K562 (cell line): ENCODE data around the gene TCF20.

Experiments used
- FIP1L1 ChIP-seq: fragments of 200-400 bp; formaldehyde crosslinking; IDR thresholded peaks from 2 replicates; pipeline ENCODE4 v1.6.1; 2018; ENCODE audit warnings: mild to moderate bottlenecking, low read depth, low read length; ENCODE audit not compliant: poor library complexity, severe bottlenecking
- FOXO4 ChIP-seq: fragments of 450-650 bp; formaldehyde crosslinking; IDR thresholded peaks from 2 replicates; pipeline ENCODE4 v1.4.0; 2020; ENCODE audit warnings: mild to moderate bottlenecking, moderate library complexity
- GATAD2A ChIP-seq: fragments of 450-650 bp; IDR thresholded peaks from 2 replicates; pipeline ENCODE4 v1.6.1; 2017
- GTF2B ChIP-seq: IDR thresholded peaks from 2 replicates; pipeline ENCODE4 v1.6.1; 2011; ENCODE audit not compliant: insufficient read length; ENCODE audit errors: extremely low read depth
- HOMEZ ChIP-seq: fragments of 250-450 bp; sonication (Bioruptor Pico); IDR thresholded peaks from 2 replicates; pipeline ENCODE4 v1.4.0; 2020; ENCODE audit warnings: mild to moderate bottlenecking, moderate library complexity
- NFXL1 ChIP-seq: fragments of 450-650 bp; formaldehyde crosslinking; IDR thresholded peaks from 2 replicates; pipeline ENCODE4 v1.4.0; 2021; ENCODE audit warnings: mild to moderate bottlenecking
- POLR2AphosphoS5 ChIP-seq: IDR thresholded peaks from 2 replicates; pipeline ENCODE4 v1.6.1; 2011; ENCODE audit warnings: mild to moderate bottlenecking, low read depth, low read length, moderate library complexity; ENCODE audit not compliant: control insufficient read depth, insufficient read depth
- RERE ChIP-seq: sonication (generic); formaldehyde crosslinking; IDR thresholded peaks from 2 replicates; pipeline ENCODE4 v1.8.0; 2023; ENCODE audit warnings: missing genetic modification reagents, mild to moderate bottlenecking, borderline replicate concordance
- SMAD1 ChIP-seq: fragments of 150-350 bp; IDR thresholded peaks from 2 replicates; pipeline ENCODE4 v1.6.1; 2014; ENCODE audit warnings: low read length, low read depth; ENCODE audit not compliant: partially characterized antibody
- TEAD1 ChIP-seq, 2 experiments: fragments of 450-650 bp in 1 of 2; sonication (generic) in 1 of 2; formaldehyde crosslinking; IDR thresholded peaks; 2 replicates each; pipeline versions ENCODE4 v1.4.0 to v1.8.0; 2020 to 2022; ENCODE audit warnings: mild to moderate bottlenecking in 2 of 2, missing genetic modification reagents in 1 of 2
- ZC3H4 ChIP-seq: sonication (generic); formaldehyde crosslinking; IDR thresholded peaks from 2 replicates; pipeline ENCODE4 v1.9.0; 2021; ENCODE audit warnings: missing genetic modification reagents, borderline replicate concordance

- no peak for TF ChIP-seq GATAD2A
- no peak for TF ChIP-seq POLR2AphosphoS5
- TF ChIP-seq NFXL1 (CRISPR knock-in tag): no peak
- TF ChIP-seq FOXO4: no peak
- TF ChIP-seq FIP1L1: no peak
- no peak for TF ChIP-seq GTF2B
- TF ChIP-seq ZC3H4 (CRISPR knock-in tag): no peak
- TF ChIP-seq RERE (CRISPR knock-in tag): no peak
- no peak for TF ChIP-seq HOMEZ (CRISPR knock-in tag)
- no peak for TF ChIP-seq TEAD1 (CRISPR knock-in tag; IDR thresholded peaks at IDR 0.05)
- no peak for TF ChIP-seq SMAD1
Measured at GRCh38 chr22:42308892-42309468, 38.5 kb upstream of the TCF20 start.
